DMS53 treated with DMSO at 0.1 percent for 48 hours (cell line): ENCODE results near the gene LMAN1.
A peak's percentile ranks its signal among the peaks of the same experiment; 100 is the strongest.

Source experiments
- DNase-seq: peaks from one replicate; lab custom pipeline; 2025; ENCODE audit not compliant: unreplicated experiment; lab: John Stamatoyannopoulos, UW

Gene LMAN1

GRCh38 chr18:59372975-59373374 is 13.9 kb upstream of the LMAN1 start:
- no peak for DNase-seq

GRCh38 chr18:59360381-59360780 is 1.3 kb upstream of the LMAN1 start:
- DNase-seq = peak; percentile 22

DNA sequence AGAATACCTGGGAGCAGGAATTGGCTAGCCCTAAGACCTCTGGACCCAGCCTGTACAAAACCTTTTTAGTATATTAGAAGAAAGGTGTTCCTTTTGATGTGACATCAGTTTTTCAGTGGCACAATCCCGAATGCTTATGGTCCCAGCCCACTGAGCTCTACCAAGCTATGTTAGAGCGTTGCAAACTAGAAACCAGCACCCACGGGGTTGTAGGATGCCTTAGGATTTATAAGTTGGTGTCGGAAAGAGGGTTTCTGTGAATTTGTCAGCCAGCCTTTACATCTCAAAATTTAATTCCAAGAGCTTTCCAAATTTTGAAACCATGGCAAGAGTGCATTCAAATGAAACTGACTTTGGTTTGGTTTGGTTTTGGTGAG is 499 bp upstream of the LMAN1 start:
- DNase-seq = peak; percentile 94

DNA sequence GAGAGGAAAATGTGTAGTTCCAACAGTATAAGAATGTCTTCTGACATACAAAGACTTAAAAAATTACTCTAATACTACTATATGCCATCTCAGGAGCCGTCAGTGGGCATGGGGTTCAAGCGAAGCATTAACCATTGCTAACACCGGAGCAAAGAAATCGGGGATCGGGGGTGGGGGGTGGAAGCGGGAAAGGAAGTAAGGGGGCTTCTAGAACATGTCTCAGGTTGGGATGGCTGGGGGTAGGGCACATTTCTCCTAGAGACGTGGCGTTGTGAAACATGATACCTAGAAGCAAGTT is 702 bp downstream of the LMAN1 start:
- no peak for DNase-seq

DNA sequence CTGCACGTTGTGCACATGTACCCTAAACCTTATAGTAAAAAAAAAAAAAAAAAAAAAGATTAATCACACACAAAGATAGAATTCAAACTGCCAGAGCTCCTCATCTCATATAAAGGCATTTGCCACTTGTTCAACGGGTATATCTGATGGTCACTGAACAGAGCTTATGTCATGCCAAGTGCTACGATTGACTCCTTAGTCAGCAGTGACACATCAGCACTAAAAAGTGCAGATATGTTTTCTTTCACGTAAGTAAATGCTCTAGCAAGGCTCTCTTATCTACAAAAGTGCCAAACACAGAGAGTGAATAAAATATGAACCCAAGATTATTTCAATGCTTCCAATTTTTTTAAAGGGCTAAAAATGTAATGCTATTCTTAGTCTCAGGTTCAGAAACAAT is 1.1 kb downstream of the LMAN1 start:
- DNase-seq = peak; percentile 51

GRCh38 chr18:59354731-59355130 is 4.3 kb downstream of the LMAN1 start:
- DNase-seq = no peak

DNA sequence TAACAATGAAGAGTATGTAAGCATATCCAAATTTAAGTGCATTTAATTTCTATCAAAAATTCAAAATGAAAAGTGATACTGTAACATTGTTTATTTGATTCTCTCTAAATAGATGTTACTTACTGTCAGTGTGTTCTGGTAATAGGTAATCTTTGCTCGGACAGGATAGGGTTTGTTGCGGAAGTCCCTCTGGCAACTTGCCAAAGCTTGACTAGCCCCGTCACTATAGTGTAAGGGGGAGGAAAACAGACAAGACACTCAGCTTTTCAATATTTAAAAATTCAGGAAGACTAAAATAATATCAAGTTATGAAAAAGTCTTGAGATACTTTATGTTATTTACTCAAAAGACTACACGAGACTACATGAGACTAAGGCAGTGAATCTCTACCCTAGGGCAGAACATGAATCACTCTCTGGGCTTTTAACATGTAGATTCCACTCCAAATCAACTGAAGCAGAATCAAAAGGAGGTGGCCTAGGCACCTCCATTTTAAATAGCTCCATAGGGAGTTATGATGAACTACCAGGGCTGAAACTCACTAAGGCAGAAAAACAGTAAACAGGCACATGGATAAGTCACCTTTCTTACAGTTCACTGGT is 5.9 kb downstream of the LMAN1 start:
- no peak for DNase-seq

GRCh38 chr18:59352250-59352855 is 6.7 kb downstream of the LMAN1 start:
- no peak for DNase-seq

DNA sequence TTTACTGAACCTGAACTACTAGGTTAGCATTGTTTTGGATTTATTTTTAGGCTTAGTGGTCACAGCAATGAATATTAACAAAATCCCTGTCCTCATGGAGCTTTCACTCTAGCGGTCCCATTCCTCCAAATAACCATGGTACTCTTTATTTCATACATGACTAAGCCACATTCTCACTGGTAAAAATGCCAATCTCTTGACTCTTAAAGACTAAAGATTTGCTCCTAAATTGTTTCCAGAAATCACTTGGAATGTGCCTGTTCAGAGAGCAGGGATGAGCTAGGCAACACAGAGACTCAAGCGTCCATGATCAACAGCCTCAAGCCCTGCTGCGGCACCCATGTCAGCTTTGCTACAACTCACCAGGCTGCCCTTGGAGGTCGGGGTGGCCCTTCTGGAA is 13.5 kb downstream of the LMAN1 start:
- no peak for DNase-seq

DNA sequence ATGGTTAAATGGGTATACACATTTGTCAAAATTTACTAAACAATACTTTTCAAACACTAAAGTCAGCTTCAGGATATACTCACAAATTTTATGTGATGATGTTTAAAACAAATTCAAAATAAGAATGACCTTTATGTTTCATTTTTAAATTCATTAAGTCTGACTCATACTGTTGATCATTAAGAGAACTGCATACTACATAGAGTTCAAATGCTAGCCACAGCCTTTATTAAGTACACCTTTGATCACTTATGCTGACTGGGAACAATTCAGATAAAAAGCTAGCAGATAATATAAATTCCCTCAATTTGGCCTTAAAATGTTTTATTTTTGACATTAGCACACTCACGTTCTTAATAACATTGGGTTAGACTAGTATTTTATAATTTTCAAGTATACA is 14.1 kb downstream of the LMAN1 start:
- no peak for DNase-seq

DNA sequence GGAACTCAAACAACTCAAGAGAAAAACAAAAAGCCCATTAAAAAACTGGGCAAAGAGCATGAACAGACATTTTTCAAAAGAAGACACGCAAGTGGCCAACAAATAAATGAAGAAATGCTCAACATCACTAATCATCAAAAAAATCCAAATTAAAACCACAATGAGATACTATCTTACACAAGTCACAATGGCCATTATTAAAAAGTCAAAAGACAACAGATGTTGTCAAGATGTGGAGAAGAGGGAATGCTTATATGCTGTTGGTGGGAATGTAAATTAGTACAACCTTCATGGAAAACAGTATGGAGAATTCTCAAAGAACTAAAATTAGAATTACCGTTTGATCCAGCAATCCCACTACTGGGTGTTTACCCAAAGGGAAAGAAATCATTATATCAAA is 15.1 kb downstream of the LMAN1 start:
- no peak for DNase-seq

GRCh38 chr18:59340817-59341216 is 18.2 kb downstream of the LMAN1 start:
- DNase-seq = no peak

DNA sequence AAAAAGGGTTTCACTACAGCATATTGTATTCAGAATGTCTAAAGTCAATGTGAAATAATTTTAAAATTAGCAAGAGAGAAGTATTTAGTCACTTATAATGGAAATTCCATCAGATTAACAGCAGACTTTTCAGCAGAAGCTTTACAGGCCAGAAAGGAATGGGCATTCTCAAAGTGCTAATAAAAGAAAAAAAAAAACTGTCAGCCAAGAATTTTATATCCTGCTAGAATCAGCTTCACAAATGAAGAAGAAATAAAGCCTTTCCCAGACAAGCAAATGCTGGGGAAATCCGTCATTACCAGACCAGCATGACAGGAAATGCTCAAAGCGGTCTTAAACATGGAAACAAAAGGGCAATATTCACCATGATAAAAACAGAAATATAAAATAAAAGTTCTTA is 18.8 kb downstream of the LMAN1 start:
- DNase-seq = no peak

- no peak for DNase-seq
Measured at GRCh38 chr18:59332986-59333385, 26.1 kb downstream of the LMAN1 start.

DNA sequence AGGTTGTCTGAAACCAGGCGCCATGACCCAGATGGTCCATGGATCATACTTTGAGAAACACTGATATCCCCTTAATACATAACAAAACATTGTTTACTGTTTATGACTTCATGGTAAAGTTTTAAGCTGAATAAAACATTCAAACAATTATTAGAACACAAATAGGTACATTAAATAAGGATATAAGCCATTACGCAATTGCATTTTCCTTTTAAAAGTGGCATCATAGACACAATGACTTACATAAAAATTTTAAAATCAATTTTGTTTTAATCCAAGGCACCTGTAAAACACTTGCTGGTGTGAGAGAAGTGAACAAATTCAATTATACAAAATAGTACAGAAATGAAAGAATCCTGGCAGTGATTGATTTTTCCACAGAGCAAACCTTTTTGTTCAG is 30.4 kb downstream of the LMAN1 start:
- no peak for DNase-seq

DNA sequence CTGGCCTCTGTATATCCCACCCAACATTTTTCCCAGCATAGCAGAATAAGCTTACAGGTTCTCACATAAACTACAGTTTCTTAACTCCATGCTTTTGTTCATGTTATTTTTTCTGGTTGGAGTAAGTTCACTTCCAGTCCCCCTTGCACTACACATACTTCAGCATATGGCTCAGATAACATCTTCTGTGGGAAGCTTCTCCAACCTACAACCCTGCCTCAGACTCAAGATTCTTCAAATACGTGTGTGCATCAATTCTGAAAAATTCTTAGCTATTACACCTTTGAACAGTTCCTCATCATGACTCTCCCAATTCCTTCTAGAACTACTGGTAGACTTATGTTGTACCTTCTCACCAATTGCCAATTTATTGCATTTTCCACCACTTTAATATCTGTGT is 33.1 kb downstream of the LMAN1 start:
- no peak for DNase-seq

GRCh38 chr18:59324623-59324971 is 34.5 kb downstream of the LMAN1 start:
- no peak for DNase-seq

DNA sequence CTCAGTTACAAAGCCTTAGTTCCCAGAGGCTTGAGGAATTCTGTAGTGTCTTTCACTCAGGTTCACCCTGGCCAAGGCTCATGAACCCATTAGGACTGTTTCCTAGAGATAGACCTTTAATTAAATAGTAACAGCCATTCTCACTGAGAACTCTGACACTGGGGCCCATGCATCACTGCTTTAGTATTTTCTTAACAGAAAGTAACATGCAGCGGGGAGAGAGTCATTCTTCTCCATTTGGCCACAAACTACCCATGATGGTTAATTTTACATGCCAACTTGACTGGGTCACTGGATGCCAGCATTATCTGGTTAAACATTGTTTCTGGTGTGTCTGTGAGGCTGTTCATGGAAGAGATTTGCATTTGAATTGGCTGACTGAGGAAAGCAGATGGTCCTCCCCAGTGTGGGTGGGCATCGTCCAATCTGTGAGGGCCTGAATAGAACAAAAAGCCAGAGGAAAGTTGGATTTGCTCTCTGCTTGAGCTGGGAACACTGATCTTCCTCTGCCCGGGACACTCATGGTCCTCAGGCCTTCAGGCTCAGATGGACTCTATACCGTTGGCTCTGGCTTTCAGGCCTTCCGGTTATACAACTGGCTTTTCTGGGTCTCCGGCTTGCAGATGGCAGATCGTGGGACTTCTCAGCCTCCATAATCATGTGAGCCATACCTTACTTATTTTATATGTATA is 35.0 kb downstream of the LMAN1 start:
- no peak for DNase-seq

- DNase-seq = no peak
Measured at GRCh38 chr18:59318460-59319050, 40.5 kb downstream of the LMAN1 start, which contains the start of gene CPLX4. Gene CPLX4 (minus strand): TSS chr18:59318649. CDS start chr18:59318462, 187 bp downstream.

DNA sequence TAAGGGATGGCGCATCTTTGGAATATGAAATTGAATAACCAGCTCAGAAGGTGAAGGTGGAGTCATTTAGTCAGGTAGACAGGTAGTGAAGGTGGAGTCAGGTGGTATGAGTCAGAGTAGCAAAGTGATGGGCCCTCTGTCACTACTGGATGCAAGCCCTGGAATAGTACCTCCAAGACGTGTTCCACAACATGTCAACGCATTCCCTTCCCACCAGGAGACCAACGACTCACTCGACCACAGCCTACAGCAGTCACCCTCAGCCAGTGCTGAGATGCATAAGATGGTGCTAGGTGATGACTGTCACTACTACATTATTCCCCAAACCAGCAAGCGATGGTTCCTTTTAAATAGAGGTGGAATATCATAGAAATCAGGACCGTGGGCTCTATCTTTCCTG is 47.4 kb downstream of the LMAN1 start:
- DNase-seq = no peak

DNA sequence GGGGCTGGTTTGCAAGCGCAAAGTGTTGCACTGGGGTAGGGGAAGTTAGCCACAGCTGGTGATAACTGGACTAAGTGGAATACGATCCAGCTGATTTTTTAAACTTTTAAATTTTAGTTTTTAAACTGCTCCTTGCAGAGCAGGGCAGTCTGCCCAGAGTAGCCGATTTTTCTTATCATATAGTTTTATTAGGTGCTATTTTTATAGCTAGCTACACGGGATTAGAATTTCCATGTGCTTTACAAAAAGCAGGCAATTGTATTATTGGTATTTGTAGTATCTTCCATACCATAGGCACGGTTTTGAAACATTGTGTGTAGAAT is 50.2 kb downstream of the LMAN1 start:
- DNase-seq = peak; percentile 30

- DNase-seq = peak; percentile 92
Measured at GRCh38 chr18:59308248-59308937, 50.7 kb downstream of the LMAN1 start.
